OCI-LY3 (cell line): Measurements from ENCODE around the gene TIGD6.

ENCODE experiments used
- CTCF ChIP-seq: fragments of 200-600, 300-600 bp; sonication (generic); IDR thresholded peaks from 2 replicates; pipeline ENCODE4 v1.5.1; 2014; ENCODE audit warnings: antibody characterized with exemption, low read length, low read depth
- EZH2phosphoT487 ChIP-seq: fragments of 200-600 bp; shearing (Covaris generic); IDR thresholded peaks from 2 replicates; pipeline ENCODE4 v1.6.1; 2018; ENCODE audit warnings: antibody characterized with exemption, mixed run types, low read depth

- TF ChIP-seq CTCF (no peak), EZH2phosphoT487 (no peak)
Measured at GRCh38 chr5:150044329-150044681, 43.9 kb upstream of the TIGD6 start.
